ENCODE measurements around the gene CHRNE.
A peak's percentile ranks its signal among the peaks of the same experiment; 100 is the strongest.

CHRNE gene

DNA sequence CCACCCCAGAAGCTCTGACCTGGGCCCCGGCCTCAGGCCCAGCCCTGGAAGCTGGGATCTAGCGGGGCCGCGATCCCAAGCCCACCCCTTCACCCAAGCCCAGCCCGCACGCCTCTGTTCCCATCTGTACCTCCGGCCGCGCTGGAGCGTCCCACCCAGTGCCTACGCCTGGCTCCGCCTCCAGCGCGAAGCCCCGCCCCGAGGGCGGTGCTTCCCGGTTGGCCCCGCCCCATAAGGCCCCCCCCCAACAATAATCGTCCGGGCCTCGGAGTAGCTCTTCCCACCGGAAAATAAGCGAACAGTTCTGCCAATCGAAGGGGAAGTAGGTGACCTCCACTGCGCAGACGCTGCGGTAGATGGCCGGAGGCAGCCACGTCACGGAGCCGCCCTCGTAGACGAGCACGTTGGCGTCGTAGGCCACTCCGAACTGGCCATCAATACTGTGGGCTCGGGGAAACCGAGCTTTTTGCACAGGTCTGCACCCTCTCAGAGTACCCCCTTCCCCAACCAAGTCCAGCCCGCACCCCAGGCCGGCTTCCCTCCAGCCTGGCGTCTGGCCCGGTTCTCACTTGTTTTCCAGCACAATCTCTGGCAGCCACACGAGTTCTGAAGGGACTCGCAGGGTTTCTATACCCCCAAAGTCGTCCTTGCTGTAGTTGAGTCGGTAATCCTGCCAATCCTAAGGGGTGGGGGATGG, 1.1 kb downstream of the CHRNE start:
- DNase-seq, result peak; percentile 42

DNA sequence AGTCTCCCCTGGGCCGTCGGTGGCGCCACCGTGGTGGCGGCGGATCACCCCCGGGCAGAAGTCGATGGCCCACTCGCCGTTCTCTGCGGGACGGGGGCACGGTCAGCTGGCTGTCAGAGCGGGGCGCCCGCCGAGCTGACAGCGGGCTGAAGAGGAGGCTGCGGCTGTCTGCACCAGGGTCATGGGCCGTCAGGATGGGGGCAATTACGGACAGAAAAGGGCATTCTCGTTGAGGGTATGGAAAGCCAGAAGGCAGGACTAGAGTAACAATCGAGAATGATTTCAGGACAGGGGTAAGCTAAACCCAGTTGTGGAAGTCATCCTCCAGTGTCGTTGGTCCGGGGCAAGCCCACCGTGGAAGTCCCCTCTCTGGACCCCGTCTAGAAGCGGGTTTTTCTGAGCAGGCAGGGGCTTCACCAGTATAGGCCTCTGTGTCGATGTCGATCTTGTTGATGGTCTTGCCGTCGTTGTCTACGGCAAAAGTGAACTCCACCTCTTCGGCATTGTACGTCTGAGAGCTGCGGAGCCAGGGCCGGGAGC, 1.7 kb downstream of the CHRNE start:
- no peak for DNase-seq

DNA sequence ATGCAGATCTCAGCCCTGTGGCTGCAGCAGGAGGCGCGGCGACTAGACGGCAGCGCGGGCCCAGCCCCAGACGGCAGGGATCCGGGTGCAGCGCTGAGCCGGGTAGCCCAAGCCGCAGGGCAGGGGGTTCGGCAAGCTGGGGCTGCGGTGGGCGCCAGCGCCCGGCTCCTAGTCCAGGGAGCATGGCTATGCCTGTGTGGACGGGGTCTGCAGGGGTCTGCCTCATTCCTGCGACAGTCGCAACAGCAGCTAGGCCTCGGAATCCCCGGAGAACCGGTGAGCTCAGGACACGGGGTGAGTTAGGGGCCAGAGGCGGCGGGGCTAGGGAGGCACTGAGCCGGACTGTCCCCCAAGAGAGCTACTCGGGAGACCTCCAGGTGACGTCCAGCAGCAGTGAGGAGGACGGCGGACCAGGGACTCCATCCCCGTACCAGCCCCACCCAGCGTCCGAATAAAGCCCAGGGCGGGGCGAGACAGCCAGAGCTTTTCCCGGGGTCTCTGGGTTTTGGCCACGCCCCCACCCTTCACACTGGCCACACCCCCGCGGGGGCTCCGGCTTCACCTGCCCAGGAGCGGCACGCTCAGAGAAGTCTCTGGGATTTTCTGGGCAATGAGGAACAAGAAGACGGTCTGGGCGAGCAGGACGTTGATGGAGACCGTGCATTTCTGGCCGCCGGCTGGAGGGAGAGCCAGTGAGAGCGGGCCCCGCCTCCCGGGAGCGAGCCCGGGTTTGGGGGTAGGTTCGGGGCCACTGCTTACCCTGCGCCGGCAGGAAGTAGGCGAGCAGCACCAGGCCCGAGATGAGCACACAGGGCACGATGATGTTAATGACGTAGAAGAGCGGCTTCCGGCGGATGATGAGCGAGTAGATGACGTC, 2.4 kb downstream of the CHRNE start:
- peak; percentile 46 for DNase-seq

DNA sequence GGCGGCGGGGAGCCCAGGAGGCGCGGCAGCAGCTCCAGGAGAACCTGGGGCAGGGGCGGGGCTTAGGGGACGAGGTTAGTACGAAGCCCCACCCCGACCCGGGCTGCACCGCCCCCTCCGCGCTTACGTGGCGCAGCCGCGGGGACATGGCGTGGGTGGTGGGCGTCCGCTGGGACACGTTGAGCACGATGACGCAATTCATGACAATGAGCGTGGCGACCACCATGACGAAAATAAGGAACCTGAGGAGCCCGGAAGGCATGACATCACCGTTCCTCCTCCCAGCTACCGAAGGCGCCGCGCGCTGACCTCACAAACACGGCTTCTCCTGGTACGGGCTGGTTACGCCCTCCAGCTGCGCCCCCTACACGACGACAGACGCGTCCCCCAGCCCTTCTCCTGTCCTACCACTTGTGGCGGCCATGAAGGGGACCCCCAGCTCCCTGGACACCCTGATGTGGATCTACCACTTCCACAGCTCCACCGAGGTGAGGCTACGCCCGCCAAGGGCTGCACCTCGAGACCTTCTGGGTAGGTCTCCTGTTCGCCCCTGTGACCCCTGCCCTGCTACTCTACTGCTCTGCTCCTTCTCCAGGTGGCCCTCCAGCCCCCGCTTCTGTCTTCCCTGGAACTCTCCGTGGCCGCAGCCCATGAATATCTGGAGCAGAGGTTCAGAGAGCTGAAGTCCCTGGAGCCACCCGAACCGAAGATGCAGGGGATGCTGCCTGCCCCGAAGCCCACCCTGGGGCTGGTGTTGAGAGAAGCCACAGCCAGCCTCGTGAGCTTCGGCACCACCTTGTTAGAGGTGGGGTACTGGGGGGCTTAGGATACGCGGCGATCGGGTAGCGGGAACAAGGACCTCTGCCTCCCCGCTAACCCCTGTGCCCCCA, 3.3 kb downstream of the CHRNE start, which contains the start of gene C17orf107:
Gene C17orf107, plus strand, starts transcription at position 196 of the 890 bp plus-strand sequence. Its CDS starts 227 bp downstream, at position 423.
- peak; percentile 88 for DNase-seq

DNA sequence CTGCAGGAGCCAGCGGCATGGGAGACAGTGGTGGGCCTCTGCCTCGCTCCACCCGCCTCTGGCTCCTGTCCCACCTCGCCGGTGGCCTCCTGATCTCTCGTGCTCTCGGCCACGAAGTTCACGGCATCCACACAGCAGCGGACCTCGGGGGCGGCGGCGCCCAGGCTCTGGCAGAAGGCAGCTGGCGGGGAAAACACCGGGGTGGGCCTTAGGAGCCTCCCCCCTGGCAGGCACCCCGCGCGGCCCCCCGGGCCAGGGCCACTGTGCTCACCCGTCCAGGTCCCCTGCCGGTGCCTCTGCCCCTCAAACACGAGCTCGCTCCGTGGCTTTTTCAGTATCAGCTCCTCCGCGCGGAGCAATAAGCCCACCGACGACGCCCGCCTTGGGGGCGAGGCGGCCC, 4.0 kb downstream of the CHRNE start:
- DNase-seq, result no peak

DNA sequence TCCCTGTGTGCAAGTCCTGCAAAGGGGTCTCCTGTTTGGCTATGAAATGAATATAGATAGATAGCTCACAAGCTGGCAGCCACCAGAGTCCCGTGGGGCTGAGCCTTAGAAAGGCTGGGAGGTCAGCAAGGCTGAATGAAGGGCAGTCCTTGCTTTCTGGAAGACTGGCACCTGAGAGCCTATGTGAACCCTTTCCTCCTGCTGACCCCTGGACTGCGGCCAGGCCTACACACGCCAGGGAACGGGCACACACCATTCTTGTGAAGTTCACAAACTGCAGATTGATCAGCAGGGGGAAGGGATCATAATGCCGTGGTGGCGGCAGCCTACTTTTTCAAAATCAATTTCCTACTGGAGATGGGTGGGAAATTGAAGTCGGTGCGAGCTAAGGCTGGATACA, 4.5 kb downstream of the CHRNE start:
- DNase-seq, result no peak

DNA sequence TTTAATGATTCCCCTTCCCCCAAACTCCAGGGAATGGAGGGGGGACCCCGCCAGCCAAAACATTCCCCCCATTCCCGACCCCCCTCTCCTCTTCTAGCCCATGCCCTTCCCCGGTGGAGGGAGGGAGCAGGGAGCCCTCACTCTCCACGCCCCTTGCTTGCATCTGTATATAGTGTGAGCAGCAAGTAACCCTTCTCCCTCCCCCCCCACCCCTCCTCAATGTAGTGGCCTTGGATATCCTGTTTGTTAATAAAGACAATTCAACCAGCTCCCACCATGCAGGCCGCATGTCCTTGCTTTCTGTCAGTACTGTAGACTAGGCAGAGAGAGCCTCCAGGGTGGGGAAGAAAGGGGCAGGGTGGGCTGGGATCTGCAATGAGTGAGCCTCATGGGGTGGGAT, 5.1 kb downstream of the CHRNE start:
- DNase-seq, result no peak

DNA sequence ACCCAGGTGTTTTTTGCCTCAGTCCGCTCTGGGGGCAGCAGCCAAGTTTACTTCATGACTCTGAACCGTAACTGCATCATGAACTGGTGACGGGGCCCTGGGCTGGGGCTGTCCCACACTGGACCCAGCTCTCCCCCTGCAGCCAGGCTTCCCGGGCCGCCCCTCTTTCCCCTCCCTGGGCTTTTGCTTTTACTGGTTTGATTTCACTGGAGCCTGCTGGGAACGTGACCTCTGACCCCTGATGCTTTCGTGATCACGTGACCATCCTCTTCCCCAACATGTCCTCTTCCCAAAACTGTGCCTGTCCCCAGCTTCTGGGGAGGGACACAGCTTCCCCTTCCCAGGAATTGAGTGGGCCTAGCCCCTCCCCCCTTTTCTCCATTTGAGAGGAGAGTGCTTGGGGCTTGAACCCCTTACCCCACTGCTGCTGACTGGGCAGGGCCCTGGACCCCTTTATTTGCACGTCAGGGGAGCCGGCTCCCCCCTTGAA, 5.7 kb downstream of the CHRNE start:
- DNase-seq, result no peak

DNA sequence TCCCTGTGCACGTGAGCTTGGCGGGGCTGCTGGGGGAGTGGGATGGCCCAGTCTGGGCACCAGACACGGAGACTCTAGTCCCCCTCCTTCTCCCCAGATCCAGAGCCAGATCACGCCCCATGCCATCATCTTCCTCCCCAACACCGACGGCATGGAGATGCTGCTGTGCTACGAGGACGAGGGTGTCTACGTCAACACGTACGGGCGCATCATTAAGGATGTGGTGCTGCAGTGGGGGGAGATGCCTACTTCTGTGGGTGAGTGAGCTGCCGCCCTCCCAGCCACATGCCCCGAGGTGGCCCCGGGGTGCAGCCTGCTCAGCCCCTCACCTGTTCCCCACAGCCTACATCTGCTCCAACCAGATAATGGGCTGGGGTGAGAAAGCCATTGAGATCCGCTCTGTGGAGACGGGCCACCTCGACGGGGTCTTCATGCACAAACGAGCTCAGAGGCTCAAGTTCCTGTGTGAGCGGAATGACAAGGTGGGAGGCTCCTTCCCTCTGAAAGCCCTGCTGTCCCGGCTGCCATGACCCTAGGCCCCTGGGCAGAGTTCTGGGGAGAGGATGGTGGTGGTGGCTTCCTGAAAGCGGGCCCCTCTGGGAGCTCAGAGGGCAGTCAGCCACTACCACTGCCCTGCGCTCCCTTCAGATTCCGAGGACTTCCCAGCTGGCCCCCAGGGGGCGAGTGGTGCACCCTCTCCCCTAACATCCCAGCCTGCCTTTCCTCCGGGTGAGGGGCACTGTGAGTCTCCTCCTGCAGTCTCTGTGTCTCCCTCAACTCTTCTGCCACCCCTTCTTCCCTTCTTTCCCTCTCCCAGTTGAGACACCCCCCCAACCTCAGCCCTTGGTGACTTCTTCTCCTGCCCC, 6.3 kb downstream of the CHRNE start:
- no peak for DNase-seq

DNA sequence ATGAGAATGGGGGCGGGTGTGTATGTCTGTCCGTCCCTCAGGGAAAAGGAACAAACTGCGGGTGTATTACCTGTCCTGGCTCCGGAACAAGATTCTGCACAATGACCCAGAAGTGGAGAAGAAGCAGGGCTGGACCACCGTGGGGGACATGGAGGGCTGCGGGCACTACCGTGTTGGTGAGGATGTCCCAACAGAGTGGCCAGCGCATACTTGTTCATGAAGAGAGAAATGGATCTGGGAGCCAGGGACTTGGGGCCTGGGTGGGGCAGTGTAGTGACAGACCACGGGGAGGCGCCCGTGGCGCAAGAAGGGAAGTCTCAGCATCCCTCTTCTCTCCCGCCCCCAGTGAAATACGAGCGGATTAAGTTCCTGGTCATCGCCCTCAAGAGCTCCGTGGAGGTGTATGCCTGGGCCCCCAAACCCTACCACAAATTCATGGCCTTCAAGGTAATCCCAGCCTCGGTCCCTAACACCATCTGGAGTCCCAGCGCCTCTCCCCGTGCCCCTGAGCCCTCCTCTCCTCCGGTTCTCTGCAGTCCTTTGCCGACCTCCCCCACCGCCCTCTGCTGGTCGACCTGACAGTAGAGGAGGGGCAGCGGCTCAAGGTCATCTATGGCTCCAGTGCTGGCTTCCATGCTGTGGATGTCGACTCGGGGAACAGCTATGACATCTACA, 7.1 kb downstream of the CHRNE start:
- DNase-seq, result no peak

DNA sequence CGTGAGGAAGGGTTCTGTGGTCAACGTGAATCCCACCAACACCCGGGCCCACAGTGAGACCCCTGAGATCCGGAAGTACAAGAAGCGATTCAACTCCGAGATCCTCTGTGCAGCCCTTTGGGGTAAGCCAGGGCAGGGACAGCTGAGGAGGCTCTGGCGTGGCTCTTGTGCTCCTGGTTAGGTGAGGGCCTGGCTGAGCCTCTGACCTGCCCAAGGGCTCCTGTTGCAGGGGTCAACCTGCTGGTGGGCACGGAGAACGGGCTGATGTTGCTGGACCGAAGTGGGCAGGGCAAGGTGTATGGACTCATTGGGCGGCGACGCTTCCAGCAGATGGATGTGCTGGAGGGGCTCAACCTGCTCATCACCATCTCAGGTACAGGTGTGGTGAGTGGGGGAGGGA, 7.8 kb downstream of the CHRNE start:
- DNase-seq, result no peak

DNA sequence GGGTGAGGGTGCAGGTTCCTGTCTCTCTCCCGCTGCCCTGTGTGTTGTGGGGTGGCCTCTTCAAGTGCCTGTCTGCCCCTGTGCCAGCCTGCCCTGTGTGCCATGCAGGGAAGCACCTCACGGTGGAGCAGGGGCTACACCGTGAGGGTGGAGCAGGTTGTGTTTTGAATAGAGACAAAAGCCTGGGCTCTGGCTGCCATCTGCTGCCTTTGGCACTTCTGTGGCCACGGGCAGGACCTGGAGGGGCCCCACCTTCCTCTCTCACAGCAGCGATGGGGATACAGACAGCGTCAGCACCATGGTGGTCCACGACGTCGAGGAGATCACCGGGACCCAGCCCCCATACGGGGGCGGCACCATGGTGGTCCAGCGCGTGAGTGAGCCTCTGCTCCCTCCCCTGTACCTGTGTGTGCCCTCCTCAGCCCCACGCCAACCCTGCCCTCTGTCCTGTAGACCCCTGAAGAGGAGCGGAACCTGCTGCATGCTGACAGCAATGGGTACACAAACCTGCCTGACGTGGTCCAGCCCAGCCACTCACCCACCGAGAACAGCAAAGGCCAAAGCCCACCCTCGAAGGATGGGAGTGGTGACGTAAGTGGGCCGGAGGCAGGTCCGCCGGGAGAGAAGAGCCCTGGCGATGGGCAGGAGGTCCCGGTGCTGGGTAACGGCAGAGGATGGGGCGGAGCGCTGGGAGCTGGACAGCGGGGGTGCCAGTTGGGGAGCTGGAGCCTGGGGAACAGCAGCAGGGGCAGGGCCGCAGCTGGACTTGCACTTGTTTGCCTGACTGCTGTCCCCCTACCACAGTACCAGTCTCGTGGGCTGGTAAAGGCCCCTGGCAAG, 9.0 kb downstream of the CHRNE start:
- no peak for DNase-seq

DNA sequence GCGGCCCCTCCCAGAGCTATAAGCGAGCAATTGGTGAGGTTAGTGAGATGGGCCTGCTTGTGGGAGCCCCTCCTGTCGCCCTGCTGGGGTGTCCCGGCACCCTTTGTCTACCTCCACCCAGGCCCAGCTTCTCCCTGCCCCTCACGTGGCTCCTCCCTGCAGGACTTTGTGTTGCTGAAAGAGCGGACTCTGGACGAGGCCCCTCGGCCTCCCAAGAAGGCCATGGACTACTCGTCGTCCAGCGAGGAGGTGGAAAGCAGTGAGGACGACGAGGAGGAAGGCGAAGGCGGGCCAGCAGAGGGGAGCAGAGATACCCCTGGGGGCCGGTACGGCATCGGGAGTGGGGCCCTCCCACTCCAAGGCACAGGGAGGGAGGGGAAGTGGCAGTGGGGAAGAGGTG, 9.6 kb downstream of the CHRNE start:
- no peak for DNase-seq

DNA sequence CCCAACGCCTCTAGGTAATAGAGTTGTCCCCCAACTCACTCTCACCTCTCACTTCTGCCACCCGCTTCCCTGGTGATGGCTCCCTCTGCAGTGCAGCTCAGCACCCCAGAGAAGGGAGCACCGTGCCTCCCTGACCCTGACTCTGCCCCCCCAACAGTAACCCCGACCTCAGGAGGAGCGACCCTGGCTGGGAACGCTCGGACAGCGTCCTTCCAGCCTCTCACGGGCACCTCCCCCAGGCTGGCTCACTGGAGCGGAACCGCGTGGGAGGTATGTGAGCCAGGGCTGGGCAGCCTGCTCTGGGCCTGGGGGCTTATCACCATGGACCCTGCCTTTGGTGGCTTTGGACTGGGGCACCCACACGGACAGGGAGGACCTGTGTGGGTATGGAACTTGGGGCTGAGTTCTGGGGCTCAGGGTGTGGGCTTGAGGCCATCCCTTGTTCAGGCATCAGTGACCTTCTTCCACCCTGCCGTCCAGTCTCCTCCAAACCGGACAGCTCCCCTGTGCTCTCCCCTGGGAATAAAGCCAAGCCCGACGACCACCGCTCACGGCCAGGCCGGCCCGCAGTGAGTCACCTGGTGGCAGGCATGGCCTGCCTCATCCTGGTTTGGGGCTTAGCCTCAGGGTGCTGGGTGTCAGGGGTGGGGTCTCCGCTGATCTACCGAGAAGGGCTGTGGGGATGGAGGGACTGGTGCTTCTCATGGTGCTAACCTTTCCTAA, 10.2 kb downstream of the CHRNE start:
- no peak for DNase-seq

DNA sequence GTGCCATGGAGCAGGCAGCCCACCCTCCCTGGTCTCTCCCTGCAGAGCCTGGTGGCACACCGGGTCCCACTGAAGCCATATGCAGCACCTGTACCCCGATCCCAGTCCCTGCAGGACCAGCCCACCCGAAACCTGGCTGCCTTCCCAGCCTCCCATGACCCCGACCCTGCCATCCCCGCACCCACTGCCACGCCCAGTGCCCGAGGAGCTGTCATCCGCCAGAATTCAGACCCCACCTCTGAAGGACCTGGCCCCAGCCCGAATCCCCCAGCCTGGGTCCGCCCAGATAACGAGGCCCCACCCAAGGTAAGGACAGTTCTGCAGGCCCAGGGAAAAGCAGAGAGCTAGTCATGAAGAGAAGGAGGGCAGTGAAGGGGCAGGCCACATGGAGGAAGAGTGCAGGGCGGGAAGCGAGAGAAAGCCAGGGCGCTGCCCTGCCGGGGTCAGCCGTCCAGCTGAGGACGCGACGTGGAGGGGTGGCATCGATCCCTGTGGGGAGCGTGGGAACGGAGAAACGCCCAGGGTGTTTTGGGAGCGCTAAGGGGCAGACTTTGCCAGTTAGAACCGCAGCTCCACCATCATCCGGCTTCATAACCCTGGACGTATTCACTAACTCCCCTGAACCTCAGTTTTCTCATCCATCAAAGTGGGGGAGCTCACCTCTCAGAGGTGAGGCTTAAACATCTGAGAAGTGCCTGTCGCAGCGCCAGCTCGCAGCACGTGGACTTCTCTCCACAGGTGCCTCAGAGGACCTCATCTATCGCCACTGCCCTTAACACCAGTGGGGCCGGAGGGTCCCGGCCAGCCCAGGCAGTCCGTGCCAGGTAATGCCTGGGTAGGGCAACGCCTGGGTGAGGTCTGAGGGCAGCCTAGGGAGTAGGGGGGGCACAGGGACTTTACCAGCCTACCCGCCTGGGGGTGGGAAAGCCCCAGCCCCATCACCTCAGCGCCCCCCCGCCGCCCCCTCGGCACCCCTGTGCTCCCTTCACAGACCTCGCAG, 11.2 kb downstream of the CHRNE start:
- peak; percentile 70 for DNase-seq

DNA sequence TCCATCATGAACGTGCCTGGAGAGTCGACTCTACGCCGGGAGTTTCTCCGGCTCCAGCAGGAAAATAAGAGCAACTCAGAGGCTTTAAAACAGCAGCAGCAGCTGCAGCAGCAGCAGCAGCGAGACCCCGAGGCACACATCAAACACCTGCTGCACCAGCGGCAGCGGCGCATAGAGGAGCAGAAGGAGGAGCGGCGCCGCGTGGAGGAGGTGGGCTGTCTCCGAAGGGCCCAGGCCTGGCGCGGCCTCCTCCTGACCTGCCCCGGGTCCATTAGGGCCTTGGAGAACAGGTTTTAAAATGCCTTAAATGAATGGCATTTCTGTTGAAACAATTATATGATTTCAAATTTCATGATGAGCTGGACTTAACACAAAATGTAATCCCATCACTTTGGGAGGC, 15.3 kb downstream of the CHRNE start:
- no peak for DNase-seq

DNA sequence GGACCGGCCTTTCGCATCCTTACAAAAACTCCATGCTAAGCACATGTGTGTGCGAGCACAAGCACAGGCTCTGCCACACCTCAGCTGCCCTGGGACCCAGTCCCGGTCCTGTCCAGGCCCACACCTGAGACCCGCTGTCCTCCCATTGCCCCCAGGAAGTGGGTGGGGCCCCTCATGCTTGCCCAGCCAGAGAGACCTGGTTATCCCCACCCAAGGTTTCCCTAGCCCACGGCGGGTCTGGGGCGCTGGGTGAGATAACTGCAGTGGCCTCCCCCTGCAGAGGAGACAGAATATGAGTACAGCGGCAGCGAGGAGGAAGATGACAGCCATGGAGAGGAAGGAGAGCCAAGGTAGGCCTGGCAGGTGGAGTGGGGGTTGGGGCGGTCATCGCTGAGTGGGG, 16.1 kb downstream of the CHRNE start:
- no peak for DNase-seq

DNA sequence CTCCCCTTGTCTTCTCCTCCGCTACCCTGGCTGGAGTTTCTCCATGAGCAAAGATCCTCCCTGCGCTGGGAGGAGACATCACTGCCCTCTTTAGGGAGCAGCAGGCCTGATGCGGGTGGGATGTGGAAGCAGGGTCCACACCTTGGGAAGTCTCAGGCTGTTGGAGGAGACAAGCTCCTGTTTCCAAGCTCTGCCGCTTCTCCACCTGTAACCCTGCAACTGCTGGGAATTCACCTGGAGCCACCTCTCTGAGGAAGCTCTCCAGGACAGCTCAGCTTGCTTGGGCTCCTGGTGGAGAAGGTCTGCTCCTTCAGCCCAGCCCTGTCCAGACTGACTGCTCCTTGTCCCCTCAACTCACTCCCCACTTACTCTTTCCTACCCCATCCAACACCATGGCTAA, 18.4 kb downstream of the CHRNE start:
- DNase-seq, result no peak
